22Rv1 (cell line): Measurements from ENCODE around the gene CISD3.

Source experiments
- CTCF ChIP-seq: fragments of 450-650 bp; IDR thresholded peaks from 2 replicates; pipeline ENCODE4 v1.5.1; 2017; ENCODE audit warnings: mild to moderate bottlenecking
- ZFX ChIP-seq: fragments of 450-650 bp; IDR thresholded peaks from 2 replicates; pipeline ENCODE4 v1.6.1; 2017; ENCODE audit warnings: antibody characterized with exemption, borderline replicate concordance

GRCh38 chr17:38747463-38748148 lies 17.5 kb downstream of the CISD3 start:
- TF ChIP-seq CTCF (no peak), ZFX (no peak)
